Measurements from ENCODE around the gene FTCDNL1.
A peak's percentile ranks its signal among the peaks of the same experiment; 100 is the strongest.

FTCDNL1 gene

DNA sequence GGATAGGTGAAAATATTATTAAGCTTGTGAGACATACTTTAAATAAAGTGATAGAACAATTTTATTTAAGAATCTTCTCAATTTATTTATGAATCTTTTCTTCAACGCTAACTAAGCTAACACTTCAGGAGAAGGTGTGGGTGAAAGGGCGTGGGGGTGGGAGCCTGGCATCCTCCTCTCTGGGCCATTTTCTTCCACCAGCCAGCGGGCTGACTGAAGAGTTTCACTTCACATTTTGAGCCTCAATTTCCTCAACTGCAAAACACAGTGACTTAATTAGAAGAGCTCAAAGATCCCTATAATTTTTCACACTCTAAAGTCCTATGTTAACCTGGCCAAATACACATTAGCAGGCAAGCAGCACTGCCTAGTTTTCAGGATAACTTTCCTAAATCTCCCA lies 94.8 kb downstream of the FTCDNL1 start:
- H3K4me3 ChIP-seq (ENCODE audit: low read length) = no peak overlapping the region
- no peak for DNase-seq (ENCODE audit: low read depth)
- no peaks in the 10 kb centered on the region for H3K36me3 ChIP-seq (ENCODE audit: control insufficient read depth, insufficient read depth, low read length, severe bottlenecking)
- peaks cover 7% of the 10 kb centered on the region for H3K9me3 ChIP-seq (ENCODE audit: control insufficient read depth, low read length)
- peaks cover 4% of the 10 kb centered on the region for H3K27me3 ChIP-seq (replicated peaks; ENCODE audit: control insufficient read depth, insufficient read depth, low read length)
- H3K4me1 ChIP-seq (ENCODE audit: control insufficient read depth, insufficient read depth, low read length) = no peaks in the 10 kb centered on the region
- H3K9ac ChIP-seq (ENCODE audit: low read length) = no peak overlapping the region

DNA sequence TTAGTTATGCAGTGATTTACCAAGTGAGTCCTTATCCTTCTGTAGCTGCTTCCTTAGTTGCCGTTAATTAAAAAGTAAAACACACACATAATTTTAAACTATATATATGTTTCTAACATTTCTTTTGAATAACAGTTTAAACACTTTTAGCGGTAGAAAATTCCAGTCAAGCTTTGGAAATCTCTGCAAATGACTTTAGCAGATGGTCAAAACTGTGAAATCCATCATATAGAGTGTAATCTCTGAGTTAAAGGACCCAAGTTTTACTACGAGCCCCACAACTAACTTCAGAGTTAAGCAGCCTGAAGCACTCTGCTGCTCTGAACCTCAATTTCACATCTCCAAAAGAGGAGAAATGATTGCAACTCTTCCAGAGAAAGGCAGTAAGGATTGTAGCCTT lies 96.2 kb downstream of the FTCDNL1 start:
- Histone ChIP-seq H3K9me3 (ENCODE audit: control insufficient read depth, low read length) (peaks cover 7% of the 10 kb centered on the region), H3K27me3 (replicated peaks; ENCODE audit: control insufficient read depth, insufficient read depth, low read length) (peaks cover 10% of the 10 kb centered on the region), H3K4me1 (ENCODE audit: control insufficient read depth, insufficient read depth, low read length) (no peaks in the 10 kb centered on the region), H3K36me3 (ENCODE audit: control insufficient read depth, insufficient read depth, low read length, severe bottlenecking) (no peaks in the 10 kb centered on the region), H3K9ac (ENCODE audit: low read length) (no peak overlapping the region), H3K4me3 (ENCODE audit: low read length) (no peak overlapping the region)
- DNase-seq (ENCODE audit: low read depth) = no peak

GRCh38 chr2:199751492-199752120 lies 99.4 kb downstream of the FTCDNL1 start:
- Histone ChIP-seq H3K9me3 (ENCODE audit: control insufficient read depth, low read length) (peaks cover 7% of the 10 kb centered on the region), H3K4me1 (ENCODE audit: control insufficient read depth, insufficient read depth, low read length) (no peaks in the 10 kb centered on the region), H3K4me3 (ENCODE audit: low read length) (no peak overlapping the region), H3K9ac (ENCODE audit: low read length) (no peak overlapping the region), H3K36me3 (ENCODE audit: control insufficient read depth, insufficient read depth, low read length, severe bottlenecking) (no peaks in the 10 kb centered on the region), H3K27me3 (replicated peaks; ENCODE audit: control insufficient read depth, insufficient read depth, low read length) (peaks cover 10% of the 10 kb centered on the region)
- DNase-seq (ENCODE audit: low read depth) = no peak

GRCh38 chr2:199749571-199749970 lies 101.4 kb downstream of the FTCDNL1 start:
- Histone ChIP-seq H3K36me3 (ENCODE audit: control insufficient read depth, insufficient read depth, low read length, severe bottlenecking) (no peaks in the 10 kb centered on the region), H3K9me3 (ENCODE audit: control insufficient read depth, low read length) (peaks cover 7% of the 10 kb centered on the region), H3K4me1 (ENCODE audit: control insufficient read depth, insufficient read depth, low read length) (no peaks in the 10 kb centered on the region), H3K9ac (ENCODE audit: low read length) (no peak overlapping the region), H3K27me3 (replicated peaks; ENCODE audit: control insufficient read depth, insufficient read depth, low read length) (peaks cover 10% of the 10 kb centered on the region), H3K4me3 (ENCODE audit: low read length) (no peak overlapping the region)
- DNase-seq (ENCODE audit: low read depth) = no peak

DNA sequence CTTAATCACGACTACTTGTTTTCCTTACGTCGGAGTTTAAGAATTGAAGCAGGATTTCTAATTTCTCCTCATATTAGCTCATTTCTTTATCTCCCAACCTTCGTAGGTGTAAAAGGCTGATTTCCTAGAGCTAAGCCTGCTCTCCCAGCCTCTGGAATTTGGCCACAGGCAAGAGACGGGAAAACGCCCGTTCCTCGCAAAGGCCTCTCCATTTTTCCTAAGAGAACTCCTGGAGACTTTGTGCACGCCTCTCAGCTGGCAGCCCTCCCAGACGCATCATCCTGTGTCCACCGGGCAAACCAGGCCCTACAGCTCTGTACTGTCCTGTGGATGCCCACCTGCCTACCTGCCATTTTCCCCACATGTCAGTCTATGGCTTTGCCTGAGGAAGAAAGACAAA lies 106.3 kb downstream of the FTCDNL1 start:
- no peaks in the 10 kb centered on the region for H3K9me3 ChIP-seq (ENCODE audit: control insufficient read depth, low read length)

DNA sequence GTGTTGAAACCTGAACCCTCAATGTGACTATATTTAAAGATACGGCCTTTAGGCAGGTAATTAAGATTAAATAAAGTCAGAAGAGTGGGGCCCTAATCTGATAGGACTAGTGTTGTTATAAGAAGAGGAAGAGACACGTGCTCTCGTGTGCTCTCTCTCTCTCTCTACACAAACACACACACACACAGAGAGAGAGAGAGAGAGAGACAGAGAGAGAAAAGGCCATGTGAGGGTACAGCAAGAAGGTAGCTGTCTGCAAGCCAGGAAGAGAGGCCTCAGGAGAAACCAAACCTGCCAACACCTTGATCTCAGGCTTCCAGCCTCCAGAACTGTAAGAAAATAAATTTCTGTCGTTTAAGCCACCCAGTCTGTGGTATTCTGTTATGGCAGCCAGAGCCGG lies 106.7 kb downstream of the FTCDNL1 start:
- no peak for DNase-seq (ENCODE audit: low read depth)
- no peaks in the 10 kb centered on the region for H3K9me3 ChIP-seq (ENCODE audit: control insufficient read depth, low read length)
- H3K9ac ChIP-seq (ENCODE audit: low read length) = no peak overlapping the region
- no peaks in the 10 kb centered on the region for H3K36me3 ChIP-seq (ENCODE audit: control insufficient read depth, insufficient read depth, low read length, severe bottlenecking)
- H3K27me3 ChIP-seq (replicated peaks; ENCODE audit: control insufficient read depth, insufficient read depth, low read length) = peaks cover 4% of the 10 kb centered on the region
- no peak overlapping the region for H3K4me3 ChIP-seq (ENCODE audit: low read length)
- H3K4me1 ChIP-seq (ENCODE audit: control insufficient read depth, insufficient read depth, low read length) = peaks cover 10% of the 10 kb centered on the region

More for the DNA sequence above, 106.3 kb downstream of the FTCDNL1 start:
- DNase-seq (ENCODE audit: low read depth) = no peak
- no peaks in the 10 kb centered on the region for H3K36me3 ChIP-seq (ENCODE audit: control insufficient read depth, insufficient read depth, low read length, severe bottlenecking)
- H3K27me3 ChIP-seq (replicated peaks; ENCODE audit: control insufficient read depth, insufficient read depth, low read length) = peaks cover 4% of the 10 kb centered on the region
- no peak overlapping the region for H3K9ac ChIP-seq (ENCODE audit: low read length)
- H3K4me1 ChIP-seq (ENCODE audit: control insufficient read depth, insufficient read depth, low read length) = peaks cover 5% of the 10 kb centered on the region
- H3K4me3 ChIP-seq (ENCODE audit: low read length) = no peak overlapping the region

- H3K9ac ChIP-seq (ENCODE audit: low read length) = no peak overlapping the region
Measured at GRCh38 chr2:199743415-199744120, 107.4 kb downstream of the FTCDNL1 start.

GRCh38 chr2:199742884-199743283 lies 108.1 kb downstream of the FTCDNL1 start:
- Histone ChIP-seq H3K4me1 (ENCODE audit: control insufficient read depth, insufficient read depth, low read length) (peaks cover 24% of the 10 kb centered on the region), H3K9ac (ENCODE audit: low read length) (no peak overlapping the region), H3K9me3 (ENCODE audit: control insufficient read depth, low read length) (no peaks in the 10 kb centered on the region), H3K4me3 (ENCODE audit: low read length) (no peak overlapping the region), H3K36me3 (ENCODE audit: control insufficient read depth, insufficient read depth, low read length, severe bottlenecking) (no peaks in the 10 kb centered on the region), H3K27me3 (replicated peaks; ENCODE audit: control insufficient read depth, insufficient read depth, low read length) (peaks cover 4% of the 10 kb centered on the region)
- DNase-seq (ENCODE audit: low read depth) = no peak

More at GRCh38 chr2:199743415-199744120, 107.4 kb downstream of the FTCDNL1 start:
- Histone ChIP-seq H3K27me3 (replicated peaks; ENCODE audit: control insufficient read depth, insufficient read depth, low read length) (peaks cover 4% of the 10 kb centered on the region), H3K4me3 (ENCODE audit: low read length) (no peak overlapping the region), H3K36me3 (ENCODE audit: control insufficient read depth, insufficient read depth, low read length, severe bottlenecking) (no peaks in the 10 kb centered on the region), H3K4me1 (ENCODE audit: control insufficient read depth, insufficient read depth, low read length) (peaks cover 17% of the 10 kb centered on the region), H3K9me3 (ENCODE audit: control insufficient read depth, low read length) (no peaks in the 10 kb centered on the region)
- DNase-seq (ENCODE audit: low read depth) = no peak

DNA sequence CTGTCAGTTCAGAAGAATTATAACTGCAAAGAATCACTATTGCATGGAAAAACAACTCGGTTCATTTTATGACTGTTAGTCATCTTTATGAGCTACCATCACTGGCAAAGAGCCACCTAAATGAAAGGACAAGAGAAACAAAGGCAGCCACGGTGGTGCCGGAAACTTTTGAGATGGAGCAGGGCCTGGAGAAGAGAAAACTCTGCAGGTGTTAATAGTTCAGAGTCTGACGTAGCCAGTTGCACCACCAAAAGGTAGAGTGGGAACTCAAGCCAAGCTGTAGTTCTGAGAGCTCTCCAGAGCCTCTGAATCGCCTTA lies 110.9 kb downstream of the FTCDNL1 start:
- Histone ChIP-seq H3K27me3 (replicated peaks; ENCODE audit: control insufficient read depth, insufficient read depth, low read length) (peaks cover 4% of the 10 kb centered on the region), H3K9ac (ENCODE audit: low read length) (no peak overlapping the region)

GRCh38 chr2:199739413-199740110 lies 111.4 kb downstream of the FTCDNL1 start:
- peak; percentile 81 for DNase-seq (ENCODE audit: low read depth)
- H3K36me3 ChIP-seq (ENCODE audit: control insufficient read depth, insufficient read depth, low read length, severe bottlenecking) = no peaks in the 10 kb centered on the region
- peak overlapping the region; percentile 32 for H3K9ac ChIP-seq (ENCODE audit: low read length)
- H3K4me3 ChIP-seq (ENCODE audit: low read length) = peak overlapping the region; percentile 23
- H3K27me3 ChIP-seq (replicated peaks; ENCODE audit: control insufficient read depth, insufficient read depth, low read length) = peaks cover 4% of the 10 kb centered on the region
- peaks cover 43% of the 10 kb centered on the region for H3K4me1 ChIP-seq (ENCODE audit: control insufficient read depth, insufficient read depth, low read length)
- H3K9me3 ChIP-seq (ENCODE audit: control insufficient read depth, low read length) = no peaks in the 10 kb centered on the region

More for the DNA sequence above, 110.9 kb downstream of the FTCDNL1 start:
- Histone ChIP-seq H3K9me3 (ENCODE audit: control insufficient read depth, low read length) (no peaks in the 10 kb centered on the region), H3K4me1 (ENCODE audit: control insufficient read depth, insufficient read depth, low read length) (peaks cover 39% of the 10 kb centered on the region), H3K4me3 (ENCODE audit: low read length) (no peak overlapping the region), H3K36me3 (ENCODE audit: control insufficient read depth, insufficient read depth, low read length, severe bottlenecking) (no peaks in the 10 kb centered on the region)
- DNase-seq (ENCODE audit: low read depth) = no peak

DNA sequence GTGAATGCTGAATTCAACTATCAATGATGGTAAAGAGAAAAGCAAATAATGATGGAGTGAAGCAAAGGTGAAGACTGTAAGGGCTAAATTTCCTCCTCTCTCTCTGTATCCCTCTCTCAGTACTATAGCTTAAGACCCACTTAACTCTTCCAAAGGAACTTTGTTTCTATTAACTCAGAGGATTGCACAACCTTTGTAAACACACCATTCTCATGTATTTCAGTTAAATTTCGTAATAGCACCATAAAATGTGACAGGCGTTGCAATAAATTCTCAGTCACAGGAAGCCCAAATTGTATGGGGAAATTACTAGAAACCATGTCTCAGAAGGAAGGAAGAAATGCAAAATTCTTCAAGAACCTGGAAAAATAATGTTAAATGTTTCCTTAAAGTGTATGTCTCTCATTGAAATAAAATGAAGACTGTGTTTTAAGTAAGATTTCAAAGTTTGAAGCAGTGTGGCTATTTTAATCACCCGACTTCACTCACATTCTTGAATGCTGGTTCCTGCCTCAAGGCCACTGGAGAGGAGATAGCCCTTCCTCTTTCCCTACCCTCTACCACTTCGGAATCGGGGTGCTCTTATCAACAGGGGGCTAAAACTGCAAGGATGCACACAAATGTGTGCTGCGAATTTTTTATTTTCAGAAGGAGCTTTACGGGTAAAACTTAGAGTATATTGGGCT lies 112.1 kb downstream of the FTCDNL1 start:
- DNase-seq (ENCODE audit: low read depth) = peak; percentile 92
- Histone ChIP-seq H3K36me3 (ENCODE audit: control insufficient read depth, insufficient read depth, low read length, severe bottlenecking) (no peaks in the 10 kb centered on the region), H3K9me3 (ENCODE audit: control insufficient read depth, low read length) (no peaks in the 10 kb centered on the region), H3K9ac (ENCODE audit: low read length) (no peak overlapping the region), H3K4me3 (ENCODE audit: low read length) (peak overlapping the region; percentile 23), H3K4me1 (ENCODE audit: control insufficient read depth, insufficient read depth, low read length) (peaks cover 47% of the 10 kb centered on the region), H3K27me3 (replicated peaks; ENCODE audit: control insufficient read depth, insufficient read depth, low read length) (peaks cover 4% of the 10 kb centered on the region)
